Fibroblast of the aortic adventitia (primary cell): ENCODE results near the gene KLK12. TPM values are rescaled to one million over a fixed set of nuclear protein-coding genes. Genes with fewer than 3 reads are reported as not detected.

Experiments
- DNase-seq: peaks from one replicate; pipeline ENCODE4 v3.0.0-alpha.2; 2010; ENCODE audit warnings: low read depth
- H3K4me3 ChIP-seq: 2 replicates; pipeline ENCODE4 v1.5.1; 2011; ENCODE audit warnings: low read depth, mild to moderate bottlenecking, control low read depth, low read length, moderate library complexity
- total RNA-seq: library from RNA; depleted of rRNA; stranded (reverse); fragments of >200 nt; gene quantifications from 2 replicates; pipeline ENCODE4 v1.2.3, GENCODE V29; 2012; ENCODE audit warnings: low replicate concordance
- TF ChIP-seq, protein P1 (sequence below): IDR thresholded peaks from 2 replicates; pipeline ENCODE4 v1.5.1; 2011; ENCODE audit warnings: mild to moderate bottlenecking, low read length, control low read depth, inconsistent platforms; ENCODE audit not compliant: insufficient read depth

The KLK12 gene
- total RNA-seq, 1 donor, result not detected

DNA sequence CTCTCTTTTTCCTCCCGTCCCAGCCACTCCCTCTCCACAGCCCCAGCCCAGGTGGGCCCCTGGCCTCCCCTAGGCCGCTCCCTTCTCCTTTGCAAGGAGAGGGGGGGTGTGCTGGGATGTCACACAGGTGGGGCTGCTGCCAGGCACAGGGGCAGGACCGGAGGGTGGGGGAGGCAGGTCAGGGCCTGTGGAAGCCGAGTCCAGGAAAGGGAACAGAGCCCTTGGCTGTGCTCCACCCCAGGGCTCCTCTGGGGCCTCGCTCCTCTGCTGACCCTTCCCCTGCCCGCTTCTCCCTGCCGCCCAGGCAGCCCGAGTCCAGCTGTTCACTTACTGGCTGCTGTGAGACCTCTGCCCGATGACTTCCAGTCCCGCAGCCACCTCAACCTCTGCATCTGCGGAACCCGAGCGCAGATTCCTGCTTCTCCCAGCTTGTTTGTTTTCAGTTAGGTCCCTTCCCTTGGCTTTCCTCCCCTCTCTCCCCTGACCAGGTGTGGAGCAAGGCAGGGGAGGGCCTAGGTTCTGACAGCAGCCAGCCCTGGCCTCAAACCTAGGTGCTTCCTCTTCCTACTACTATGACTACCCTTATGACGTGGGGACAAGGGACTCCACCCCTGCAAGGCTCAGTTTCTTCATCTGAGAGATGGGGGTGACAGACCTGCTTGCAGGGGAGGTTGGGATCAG is 7.5 kb downstream of the KLK12 start:
- DNase-seq, result no peak
- TF ChIP-seq, protein P1, sequence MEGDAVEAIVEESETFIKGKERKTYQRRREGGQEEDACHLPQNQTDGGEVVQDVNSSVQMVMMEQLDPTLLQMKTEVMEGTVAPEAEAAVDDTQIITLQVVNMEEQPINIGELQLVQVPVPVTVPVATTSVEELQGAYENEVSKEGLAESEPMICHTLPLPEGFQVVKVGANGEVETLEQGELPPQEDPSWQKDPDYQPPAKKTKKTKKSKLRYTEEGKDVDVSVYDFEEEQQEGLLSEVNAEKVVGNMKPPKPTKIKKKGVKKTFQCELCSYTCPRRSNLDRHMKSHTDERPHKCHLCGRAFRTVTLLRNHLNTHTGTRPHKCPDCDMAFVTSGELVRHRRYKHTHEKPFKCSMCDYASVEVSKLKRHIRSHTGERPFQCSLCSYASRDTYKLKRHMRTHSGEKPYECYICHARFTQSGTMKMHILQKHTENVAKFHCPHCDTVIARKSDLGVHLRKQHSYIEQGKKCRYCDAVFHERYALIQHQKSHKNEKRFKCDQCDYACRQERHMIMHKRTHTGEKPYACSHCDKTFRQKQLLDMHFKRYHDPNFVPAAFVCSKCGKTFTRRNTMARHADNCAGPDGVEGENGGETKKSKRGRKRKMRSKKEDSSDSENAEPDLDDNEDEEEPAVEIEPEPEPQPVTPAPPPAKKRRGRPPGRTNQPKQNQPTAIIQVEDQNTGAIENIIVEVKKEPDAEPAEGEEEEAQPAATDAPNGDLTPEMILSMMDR, result no peak
- H3K4me3 ChIP-seq, result no peak overlapping the region

DNA sequence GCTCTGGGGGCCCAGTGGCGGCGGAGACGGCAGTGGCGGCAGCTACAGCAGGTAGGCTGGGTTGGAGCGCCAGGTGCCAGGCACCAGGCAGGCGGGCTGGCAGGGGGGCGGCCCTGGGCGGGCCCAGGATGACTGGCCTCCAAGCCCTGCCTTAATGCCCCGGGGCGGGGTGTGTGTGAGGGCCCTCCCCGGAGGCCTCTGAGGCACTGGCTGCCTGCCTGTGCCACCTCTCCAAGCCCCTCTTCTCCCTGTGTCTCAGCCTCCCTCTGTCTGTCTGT is 8.3 kb downstream of the KLK12 start, which contains the start of gene KLK11:
Gene KLK11 (minus strand): TSS at position 63 of the 278 bp plus-strand sequence. CDS start 985 bp downstream, outside the sequence.
- no peak for DNase-seq
- TF ChIP-seq, protein P1, result no peak
- H3K4me3 ChIP-seq, result no peak within 1 kb of the TSS

DNA sequence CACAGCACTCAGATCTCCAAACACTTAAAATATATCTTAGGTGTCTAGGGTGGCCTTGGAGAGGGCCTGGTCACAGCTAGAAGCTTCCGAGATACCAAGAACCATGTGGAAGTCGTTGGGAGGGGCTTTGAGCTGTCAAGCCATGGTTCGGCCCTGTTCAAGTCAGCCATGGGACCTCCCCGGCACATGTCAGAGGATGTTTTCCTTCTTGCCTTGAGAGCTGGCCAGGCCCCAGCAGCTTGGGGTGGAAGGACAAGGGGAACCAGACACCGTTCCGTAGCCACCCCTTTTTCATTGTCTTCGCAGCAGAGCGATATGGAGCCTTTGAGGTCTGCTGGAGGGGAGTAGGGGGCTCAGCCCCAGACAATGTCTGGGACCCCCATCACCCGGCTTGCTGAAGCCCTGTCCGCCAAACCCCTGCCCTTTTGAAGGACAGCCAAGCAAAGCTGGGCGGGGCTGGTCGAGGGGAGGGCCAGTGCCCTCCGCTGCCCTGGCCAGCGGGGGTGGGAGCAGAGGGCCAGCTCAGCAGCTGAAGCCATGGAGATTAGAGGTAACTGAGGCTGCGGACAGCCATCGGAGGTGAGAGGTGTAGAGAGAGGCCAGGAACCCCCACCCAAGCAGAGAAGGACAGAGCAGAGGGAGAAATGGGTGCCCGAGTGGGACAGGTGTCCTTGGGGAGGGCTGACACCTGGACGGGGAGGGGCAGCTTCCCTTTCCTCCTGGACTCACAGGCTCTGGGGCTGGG is 8.8 kb downstream of the KLK12 start:
- H3K4me3 ChIP-seq, result no peak overlapping the region
- no peak for DNase-seq
- TF ChIP-seq, protein P1, result no peak

DNA sequence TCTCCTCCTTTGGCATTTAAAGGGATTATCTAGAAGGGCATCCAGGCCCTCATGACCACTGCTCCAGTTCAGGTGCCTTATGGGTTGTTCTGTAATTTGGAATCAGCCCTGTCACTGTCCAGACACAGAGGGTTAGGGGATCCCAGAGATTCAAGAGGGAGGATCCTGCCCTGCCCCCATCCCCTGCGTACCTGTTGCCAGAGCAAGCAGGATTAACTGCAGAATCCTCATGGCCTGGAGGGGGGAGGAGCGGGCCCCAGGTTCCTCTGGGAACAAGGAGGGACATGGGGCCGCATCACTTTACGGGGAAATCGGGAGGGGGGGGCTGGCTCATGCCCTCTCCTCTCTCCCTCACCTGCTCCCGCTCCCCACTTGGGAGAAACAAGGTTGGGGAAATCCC is 9.4 kb downstream of the KLK12 start:
- H3K4me3 ChIP-seq, result no peak overlapping the region
- DNase-seq, result no peak
- TF ChIP-seq, protein P1, result no peak

DNA sequence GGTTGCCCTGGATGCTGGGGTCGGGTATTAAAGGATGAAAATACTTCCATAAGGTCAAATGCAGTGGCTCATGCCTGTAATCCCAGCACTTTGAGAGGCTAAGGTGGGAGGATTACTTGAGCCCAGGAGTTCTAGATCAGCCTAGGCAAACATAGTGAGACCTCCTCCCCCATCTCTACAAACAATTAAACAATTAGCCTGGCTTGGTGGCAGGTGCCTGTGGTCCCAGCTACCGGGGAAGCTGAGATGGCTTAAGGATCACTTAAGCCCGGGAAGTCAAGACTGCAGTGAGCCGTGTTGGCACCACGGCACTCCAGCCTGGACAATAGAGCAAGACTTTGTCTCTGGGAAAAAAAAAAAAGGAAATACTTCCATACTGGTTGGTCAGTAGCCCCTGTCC is 9.9 kb downstream of the KLK12 start:
- H3K4me3 ChIP-seq, result no peak overlapping the region
- TF ChIP-seq, protein P1, result no peak
- DNase-seq, result no peak

DNA sequence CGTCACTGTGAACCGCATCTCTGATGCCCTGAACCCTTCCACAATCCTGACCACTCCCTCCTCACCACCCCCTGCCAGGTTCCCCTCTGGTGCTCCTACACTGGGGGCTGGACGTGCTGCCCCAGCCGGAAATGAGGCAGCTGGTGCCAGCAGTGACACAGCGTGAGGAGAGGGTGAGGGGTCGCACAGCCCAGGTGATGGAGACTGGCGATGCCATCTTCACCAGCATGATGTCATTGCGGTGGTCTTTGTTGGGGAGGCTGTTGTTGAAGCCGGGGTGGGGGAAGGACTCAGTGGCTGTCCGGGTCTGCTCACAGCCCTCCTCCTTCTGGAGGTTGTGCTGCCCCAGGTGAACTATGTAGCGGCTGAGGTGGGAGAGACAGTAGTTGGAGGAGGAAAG is 10.9 kb downstream of the KLK12 start:
- DNase-seq, result no peak

More for the DNA sequence above, 10.9 kb downstream of the KLK12 start:
- no peak overlapping the region for H3K4me3 ChIP-seq
- TF ChIP-seq, protein P1, result no peak
